IMR-90 (cell line): ENCODE results near the gene TCF3. TPM values are rescaled to one million over a fixed set of nuclear protein-coding genes. Genes with fewer than 3 reads are reported as not detected.

Experiments
- ATAC-seq: fragments of 200-7000 bp; cut with Tn5 transposase; 2 replicates; pipeline ENCODE4 v1.9.1; 2020; ENCODE audit warnings: low read depth, mild to moderate bottlenecking, moderate library complexity
- BruUV-seq: library from RNA; stranded (reverse); fragments of 400-500 nt; replicated peaks from 2 replicates; lab custom pipeline; 2021; lab: Mats Ljungman, UMichigan
- CTCF ChIA-PET: fragments of 300-600 bp; formaldehyde crosslinking; extraction: SDS; loops from one replicate; lab custom pipeline; 2021; ENCODE audit warnings: antibody characterized with exemption; lab: Yijun Ruan, JAX
- POLR2A ChIA-PET: fragments of 300-600 bp; sonication (Branson Sonifier 250); formaldehyde crosslinking; loops from one replicate; lab custom pipeline; 2022; ENCODE audit warnings: antibody characterized with exemption; ENCODE audit not compliant: unreplicated experiment; lab: Charles Lee
- DNase-seq: peaks from one replicate; pipeline ENCODE4 v3.0.0; 2013
- H2AFZ ChIP-seq: replicated peaks from 2 replicates; pipeline ENCODE3; 2013; ENCODE audit warnings: low read length, mild to moderate bottlenecking; ENCODE audit not compliant: poor library complexity
- H2AK5ac ChIP-seq: 2 replicates; pipeline ENCODE4 v1.6.1; 2013; ENCODE audit warnings: low read depth, low read length, inconsistent platforms
- H2AK9ac ChIP-seq: replicated peaks from 2 replicates; pipeline ENCODE3; 2013; ENCODE audit warnings: mild to moderate bottlenecking, low read depth, low read length, moderate library complexity; ENCODE audit not compliant: poor library complexity
- H2BK120ac ChIP-seq: 2 replicates; pipeline ENCODE4 v1.6.1; 2013; ENCODE audit warnings: low read depth, low read length, inconsistent platforms
- H2BK15ac ChIP-seq: 3 replicates; pipeline ENCODE4 v1.6.1; 2013; ENCODE audit warnings: low read depth, low read length, inconsistent platforms
- H2BK20ac ChIP-seq: 2 replicates; pipeline ENCODE4 v1.6.1; 2013; ENCODE audit warnings: low read depth, mild to moderate bottlenecking, inconsistent platforms, low read length, moderate library complexity
- H2BK5ac ChIP-seq: 2 replicates; pipeline ENCODE4 v1.6.1; 2013; ENCODE audit warnings: mild to moderate bottlenecking, low read depth, low read length, inconsistent platforms; ENCODE audit not compliant: poor library complexity, severe bottlenecking
- H3K14ac ChIP-seq: replicated peaks from 2 replicates; pipeline ENCODE4 v1.6.1; 2013; ENCODE audit warnings: low read depth, low read length, inconsistent platforms
- H3K18ac ChIP-seq: 2 replicates; pipeline ENCODE4 v1.6.1; 2013; ENCODE audit warnings: low read depth, low read length, control low read depth
- H3K23ac ChIP-seq: 2 replicates; pipeline ENCODE4 v1.6.1; 2013; ENCODE audit warnings: low read depth, low read length, inconsistent platforms
- H3K27ac ChIP-seq: 2 replicates; pipeline ENCODE4 v1.5.1; 2013; ENCODE audit warnings: mild to moderate bottlenecking, control low read depth, low read length; ENCODE audit not compliant: insufficient read depth
- H3K27me3 ChIP-seq: 2 replicates; pipeline ENCODE4 v1.6.1; 2013; ENCODE audit warnings: low read length; ENCODE audit not compliant: control insufficient read depth, insufficient read depth
- H3K36me3 ChIP-seq: 2 replicates; pipeline ENCODE4 v1.6.1; 2013; ENCODE audit warnings: low read length, mixed read lengths; ENCODE audit not compliant: control insufficient read depth, insufficient read depth
- H3K4ac ChIP-seq: 2 replicates; pipeline ENCODE4 v1.6.1; 2013; ENCODE audit warnings: low read depth, low read length, inconsistent platforms
- H3K4me1 ChIP-seq: 2 replicates; pipeline ENCODE4 v1.6.1; 2013; ENCODE audit warnings: low read length, mixed read lengths; ENCODE audit not compliant: control insufficient read depth, insufficient read depth
- H3K4me2 ChIP-seq: 2 replicates; pipeline ENCODE4 v1.6.1; 2013; ENCODE audit warnings: low read depth, mild to moderate bottlenecking, control low read depth, low read length, moderate library complexity
- H3K4me3 ChIP-seq: 2 replicates; pipeline ENCODE4 v1.5.1; 2013; ENCODE audit warnings: low read depth, mild to moderate bottlenecking, control low read depth, low read length, moderate library complexity; ENCODE audit not compliant: insufficient read depth
- H3K56ac ChIP-seq: 2 replicates; pipeline ENCODE4 v1.6.1; 2013; ENCODE audit warnings: low read length, inconsistent platforms; ENCODE audit not compliant: insufficient read depth; ENCODE audit errors: extremely low read depth
- H3K79me1 ChIP-seq, 2 experiments: 2 replicates each; pipeline ENCODE4 v1.6.1; 2013; ENCODE audit warnings: low read length in 2 of 2, inconsistent platforms in 1 of 2, low read depth in 1 of 2
- H3K9ac ChIP-seq: 2 replicates; pipeline ENCODE4 v1.6.1; 2013; ENCODE audit warnings: low read depth, low read length, control low read depth
- H3K9me1 ChIP-seq: 2 replicates; pipeline ENCODE4 v1.6.1; 2013; ENCODE audit warnings: low read length, inconsistent platforms; ENCODE audit not compliant: insufficient read depth
- H3K9me3 ChIP-seq: 2 replicates; pipeline ENCODE4 v1.6.1; 2013; ENCODE audit warnings: low read length; ENCODE audit not compliant: control insufficient read depth, insufficient read depth
- H4K20me1 ChIP-seq: 2 replicates; pipeline ENCODE4 v1.6.1; 2013; ENCODE audit warnings: low read length, inconsistent platforms; ENCODE audit not compliant: insufficient read depth
- H4K5ac ChIP-seq: 2 replicates; pipeline ENCODE4 v1.6.1; 2013; ENCODE audit warnings: mild to moderate bottlenecking, low read depth, low read length, control low read depth
- H4K8ac ChIP-seq, 2 experiments: 2 replicates each; pipeline ENCODE4 v1.6.1; 2013; ENCODE audit warnings: low read depth in 2 of 2, low read length in 2 of 2, control low read depth in 1 of 2, inconsistent platforms in 1 of 2
- H4K91ac ChIP-seq: 2 replicates; pipeline ENCODE4 v1.6.1; 2013; ENCODE audit warnings: low read depth, low read length, inconsistent platforms; ENCODE audit not compliant: insufficient read depth
- BHLHE40 ChIP-seq: fragments of 150-350 bp; IDR thresholded peaks from 2 replicates; pipeline ENCODE4 v1.6.1; 2016; ENCODE audit warnings: mild to moderate bottlenecking, low read depth, low read length
- CEBPB ChIP-seq: IDR thresholded peaks from 2 replicates; pipeline ENCODE4 v1.6.1; 2012; ENCODE audit warnings: low read depth, low read length, improper control_type of control experiment
- CHD1 ChIP-seq: IDR thresholded peaks from 2 replicates; pipeline ENCODE4 v1.6.1; 2012; ENCODE audit warnings: low read depth, low read length, improper control_type of control experiment
- CTCF ChIP-seq: conservative IDR thresholded peaks from 2 replicates; pipeline ENCODE4 v1.5.1; 2012; ENCODE audit warnings: mild to moderate bottlenecking, low read depth, low read length, improper control_type of control experiment
- ELK1 ChIP-seq: fragments of 150-350 bp; IDR thresholded peaks from 2 replicates; pipeline ENCODE4 v1.6.1; 2016; ENCODE audit warnings: low read depth, mild to moderate bottlenecking, low read length, moderate library complexity, borderline replicate concordance
- FOS ChIP-seq: fragments of 150-350 bp; IDR thresholded peaks from 2 replicates; pipeline ENCODE4 v1.6.1; 2016; ENCODE audit warnings: low read depth, low read length
- MAFK ChIP-seq: IDR thresholded peaks from 2 replicates; pipeline ENCODE4 v1.6.1; 2012; ENCODE audit warnings: low read depth, low read length, improper control_type of control experiment
- MAZ ChIP-seq: IDR thresholded peaks from 2 replicates; pipeline ENCODE4 v1.6.1; 2012; ENCODE audit warnings: low read depth, mild to moderate bottlenecking, low read length, improper control_type of control experiment, moderate library complexity, borderline replicate concordance
- MXI1 ChIP-seq: IDR thresholded peaks from 2 replicates; pipeline ENCODE4 v1.6.1; 2012; ENCODE audit warnings: low read depth, mild to moderate bottlenecking, low read length, moderate library complexity, borderline replicate concordance
- NFE2L2 ChIP-seq: fragments of 150-350 bp; IDR thresholded peaks from 2 replicates; pipeline ENCODE4 v1.6.1; 2016; ENCODE audit warnings: low read depth, mild to moderate bottlenecking, low read length
- POLR2A ChIP-seq: IDR thresholded peaks from 2 replicates; pipeline ENCODE4 v1.6.1; 2012; ENCODE audit warnings: mild to moderate bottlenecking, low read depth, low read length
- RAD21 ChIP-seq: IDR thresholded peaks from 2 replicates; pipeline ENCODE4 v1.6.1; 2012; ENCODE audit warnings: low read length, improper control_type of control experiment
- RCOR1 ChIP-seq: IDR thresholded peaks from 2 replicates; pipeline ENCODE4 v1.6.1; 2012; ENCODE audit warnings: mild to moderate bottlenecking, low read length, improper control_type of control experiment; ENCODE audit not compliant: insufficient replicate concordance
- RFX5 ChIP-seq: IDR thresholded peaks from 2 replicates; pipeline ENCODE4 v1.8.0; 2012; ENCODE audit warnings: low read depth, mild to moderate bottlenecking, low read length, moderate library complexity
- SMC3 ChIP-seq: fragments of 150-350 bp; IDR thresholded peaks from 2 replicates; pipeline ENCODE4 v1.6.1; 2016; ENCODE audit warnings: low read depth, mild to moderate bottlenecking, antibody characterized with exemption, low read length, moderate library complexity
- WGBS, 2 experiments: methylation state at CpG; one replicate each; pipeline versions ENCODE4 v1.1.5 to v1.1.7; 2013; ENCODE audit warnings: missing lambda C conversion rate in 2 of 2; ENCODE audit not compliant: insufficient read length in 1 of 2; ENCODE audit errors: extremely low coverage in 2 of 2; 5-methylcytosine and 5-hydroxymethylcytosine counted together
- dilution Hi-C: fragments of 300-500 bp; cut with HindIII; formaldehyde crosslinking; loops from one replicate; pipeline ENCODE4 v1.14.3; 2018; ENCODE audit warnings: low sequenced_read_pairs; ENCODE audit not compliant: unreplicated experiment
- in situ Hi-C: fragments of 300-500 bp; cut with MboI; formaldehyde crosslinking; loops from 3 replicates; pipeline ENCODE4 v1.14.3; 2019; ENCODE audit warnings: low sequenced_read_pairs, inconsistent platforms, mixed read lengths
- intact Hi-C: fragments of 100-400 bp; cut with micrococcal nuclease; formaldehyde crosslinking; loops from 2 replicates; pipeline ENCODE4 v1.10.0; 2022
- polyA plus RNA-seq, 3 experiments: library from polyadenylated mRNA; depleted of rRNA; stranded (reverse); fragments of >200 nt; gene quantifications; 2 replicates each; pipeline ENCODE4 v1.2.3, GENCODE V29; 2012; ENCODE audit warnings: low replicate concordance in 1 of 3
- total RNA-seq: library from RNA; depleted of rRNA; stranded (reverse); fragments of >200 nt; gene quantifications from 2 replicates; pipeline ENCODE4 v1.2.3, GENCODE V29; 2012
- TF ChIP-seq, protein P1 (sequence below): fragments of 150-350 bp; IDR thresholded peaks from 2 replicates; pipeline ENCODE4 v1.6.1; 2017; ENCODE audit warnings: mild to moderate bottlenecking, antibody characterized with exemption, low read length, low read depth

The TCF3 gene
- total and polyA plus RNA-seq, 2 of the 4 experiments (the other 2 are of a cell fraction) = 29.9 to 127 TPM

- no peak overlapping the region for H2BK15ac ChIP-seq
- no peaks in the 10 kb centered on the region for H3K27me3 ChIP-seq
- H3K14ac ChIP-seq = no peak overlapping the region
- no peaks in the 10 kb centered on the region for H3K4me1 ChIP-seq
- peaks cover 17% of the 10 kb centered on the region for H4K20me1 ChIP-seq
- DNase-seq = no peak
- intact Hi-C loops = no loop called here
- H3K18ac ChIP-seq = no peak overlapping the region
- no peak overlapping the region for H2AK9ac ChIP-seq
- H3K36me3 ChIP-seq = peaks cover 63% of the 10 kb centered on the region
- no peak overlapping the region for H4K91ac ChIP-seq
- in situ Hi-C loops = no loop called here
- H4K5ac ChIP-seq = no peak overlapping the region
- no peak for ATAC-seq
- H3K4me2 ChIP-seq = no peak overlapping the region
- no peak overlapping the region for H2BK120ac ChIP-seq
- TF ChIP-seq FOS (no peak), MAFK (no peak), SMC3 (no peak), MAZ (no peak), NFE2L2 (no peak), CEBPB (no peak), POLR2A (no peak), ELK1 (no peak), BHLHE40 (no peak), RFX5 (no peak), RAD21 (no peak), CTCF (no peak), RCOR1 (no peak), CHD1 (no peak), MXI1 (no peak)
- TF ChIP-seq, protein P1, sequence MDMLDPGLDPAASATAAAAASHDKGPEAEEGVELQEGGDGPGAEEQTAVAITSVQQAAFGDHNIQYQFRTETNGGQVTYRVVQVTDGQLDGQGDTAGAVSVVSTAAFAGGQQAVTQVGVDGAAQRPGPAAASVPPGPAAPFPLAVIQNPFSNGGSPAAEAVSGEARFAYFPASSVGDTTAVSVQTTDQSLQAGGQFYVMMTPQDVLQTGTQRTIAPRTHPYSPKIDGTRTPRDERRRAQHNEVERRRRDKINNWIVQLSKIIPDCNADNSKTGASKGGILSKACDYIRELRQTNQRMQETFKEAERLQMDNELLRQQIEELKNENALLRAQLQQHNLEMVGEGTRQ = no peak
- H3K9ac ChIP-seq = no peak overlapping the region
- ChIA-PET POLR2A (no interaction called here), CTCF (no interaction called here)
- H3K9me3 ChIP-seq = no peaks in the 10 kb centered on the region
- no peak overlapping the region for H4K8ac ChIP-seq
- no peaks in the 10 kb centered on the region for H3K9me1 ChIP-seq
- no TSS peak for BruUV-seq
- no peak overlapping the region for H2AFZ ChIP-seq
- WGBS, 2 experiments = 88% methylated on average over 9 of the region's 11 CpGs; no CpG with 5 or more reads in 1 of the 2 experiments
- no peak overlapping the region for H2BK5ac ChIP-seq
- H3K27ac ChIP-seq = no peak overlapping the region
- H3K79me1 ChIP-seq = peaks cover 9 to 21% of the 10 kb centered on the region in 2 experiments; a peak in 3 of 4 replicates
- dilution Hi-C loops = no loop called here
- no peak overlapping the region for H3K23ac ChIP-seq
- no peak overlapping the region for H3K4me3 ChIP-seq
- H3K56ac ChIP-seq = no peak overlapping the region; the same call in 1 of the 2 replicates
- no peak overlapping the region for H2AK5ac ChIP-seq
- H3K4ac ChIP-seq = no peak overlapping the region
- H2BK20ac ChIP-seq = no peak overlapping the region
Observed at GRCh38 chr19:1620502-1620901, 31.9 kb downstream of the TCF3 start.
